Endothelial cell of umbilical vein (primary cell): ENCODE measurements around the gene ZNF644. TPM values are rescaled to one million over a fixed set of nuclear protein-coding genes. Genes with fewer than 3 reads are reported as not detected.

Experiments used
- BruUV-seq: library from RNA; stranded (reverse); fragments of 400-500 nt; replicated peaks from 2 replicates; lab custom pipeline; 2021; lab: Mats Ljungman, UMichigan
- CTCF ChIA-PET: fragments of 300-600, 350-600 bp; sonication (Branson Sonifier 250); formaldehyde crosslinking; loops from one replicate; lab custom pipeline; 2021; ENCODE audit warnings: antibody characterized with exemption, inconsistent platforms; lab: Charles Lee
- POLR2A ChIA-PET: fragments of 300-600, 350-600 bp; sonication (Branson Sonifier 250); formaldehyde crosslinking; loops from one replicate; lab custom pipeline; 2021; ENCODE audit warnings: antibody characterized with exemption, inconsistent platforms; lab: Charles Lee
- DNase-seq: peaks from one replicate; pipeline ENCODE4 v3.0.0-alpha.2; 2011; ENCODE audit warnings: low read depth, low spot score
- FAIRE-seq: peaks from 2 replicates; lab custom pipeline; 2011; peaks lifted over from hg19 to GRCh38; lab: Jason Lieb, UNC
- H2AFZ ChIP-seq: 2 replicates; pipeline ENCODE4 v1.6.0; 2012; ENCODE audit warnings: low read depth, low read length, control low read depth, inconsistent platforms
- H3K27ac ChIP-seq: 2 replicates; pipeline ENCODE4 v1.5.1; 2011; ENCODE audit warnings: low read depth, mild to moderate bottlenecking, control low read depth, low read length, moderate library complexity; ENCODE audit not compliant: insufficient read depth
- H3K27me3 ChIP-seq, 2 experiments: 2 replicates each; pipeline versions ENCODE4 v1.6.0 to v1.6.1; 2011; ENCODE audit warnings: low read length in 2 of 2, mixed read lengths in 1 of 2; ENCODE audit not compliant: control insufficient read depth in 2 of 2, insufficient read depth in 2 of 2
- H3K36me3 ChIP-seq, 2 experiments: 2 replicates in 1 of 2; 3 replicates in 1 of 2; pipeline ENCODE4 v1.5.1; 2011; ENCODE audit warnings: low read length in 2 of 2, mild to moderate bottlenecking in 1 of 2, moderate library complexity in 1 of 2; ENCODE audit not compliant: control insufficient read depth in 2 of 2, insufficient read depth in 2 of 2; ENCODE audit errors: extremely low read depth in 1 of 2
- H3K4me1 ChIP-seq: 3 replicates; pipeline ENCODE4 v1.5.1; 2011; ENCODE audit warnings: mild to moderate bottlenecking, low read length; ENCODE audit not compliant: control insufficient read depth, insufficient read depth; ENCODE audit errors: extremely low read depth
- H3K4me2 ChIP-seq: 2 replicates; pipeline ENCODE4 v1.6.1; 2011; ENCODE audit warnings: low read length, control low read depth, mixed read lengths; ENCODE audit not compliant: insufficient read depth
- H3K4me3 ChIP-seq, 3 experiments: fragments of 200-600 bp in 1 of 3; sonication (generic), shearing (Covaris generic) in 1 of 3; replicated peaks in 1 of 3; 2 replicates each; pipeline ENCODE4 v1.5.1; 2011 to 2016; ENCODE audit warnings: control low read depth in 3 of 3, low read length in 3 of 3, mild to moderate bottlenecking in 2 of 3, inconsistent platforms in 1 of 3, low read depth in 1 of 3, moderate library complexity in 1 of 3; ENCODE audit not compliant: insufficient read depth in 1 of 3
- H3K79me2 ChIP-seq: 2 replicates; pipeline ENCODE4 v1.6.0; 2012; ENCODE audit warnings: low read length, inconsistent platforms; ENCODE audit not compliant: control insufficient read depth, insufficient read depth
- H3K9ac ChIP-seq: replicated peaks from 2 replicates; pipeline ENCODE3; 2011; ENCODE audit warnings: low read length, control low read depth; ENCODE audit not compliant: insufficient read depth; ENCODE audit errors: extremely low read depth
- H3K9me1 ChIP-seq: replicated peaks from 3 replicates; pipeline ENCODE4 v1.6.0; 2011; ENCODE audit warnings: mild to moderate bottlenecking, low read length; ENCODE audit not compliant: control insufficient read depth, insufficient read depth; ENCODE audit errors: extremely low read depth
- H3K9me3 ChIP-seq: replicated peaks from 2 replicates; pipeline ENCODE4 v1.5.1; 2012; ENCODE audit warnings: low read length, inconsistent platforms; ENCODE audit not compliant: control insufficient read depth, insufficient read depth
- H4K20me1 ChIP-seq: replicated peaks from 2 replicates; pipeline ENCODE3; 2011; ENCODE audit warnings: mild to moderate bottlenecking, low read length; ENCODE audit not compliant: control insufficient read depth, insufficient read depth; ENCODE audit errors: extremely low read depth
- CTCF ChIP-seq, 2 donors: IDR thresholded peaks; 1 replicate in 1 of 2; 2 replicates in 1 of 2; pipeline ENCODE4 v1.5.1; 2011; ENCODE audit warnings: low read length in 2 of 2, mild to moderate bottlenecking in 2 of 2, moderate library complexity in 2 of 2, control low read depth in 1 of 2, inconsistent platforms in 1 of 2, low read depth in 1 of 2; ENCODE audit not compliant: insufficient read depth in 1 of 2; ENCODE audit errors: extremely low read depth in 1 of 2
- EZH2 ChIP-seq: IDR thresholded peaks from 2 replicates; pipeline ENCODE4 v1.6.1; 2012; ENCODE audit warnings: borderline replicate concordance, low read depth, mild to moderate bottlenecking, moderate library complexity, low read length, inconsistent platforms; ENCODE audit not compliant: severe bottlenecking
- FOS ChIP-seq: IDR thresholded peaks from 2 replicates; pipeline ENCODE4 v1.6.1; 2011; ENCODE audit warnings: mild to moderate bottlenecking, low read length, moderate library complexity, borderline replicate concordance; ENCODE audit not compliant: insufficient read depth
- GATA2 ChIP-seq: IDR thresholded peaks from 2 replicates; pipeline ENCODE4 v1.7.0; 2011; ENCODE audit warnings: low read depth, mild to moderate bottlenecking, moderate library complexity, mixed read lengths, low read length; ENCODE audit not compliant: insufficient read length, insufficient read depth
- JUN ChIP-seq: IDR thresholded peaks from 2 replicates; pipeline ENCODE4 v1.6.1; 2011; ENCODE audit warnings: borderline replicate concordance, low read depth; ENCODE audit not compliant: insufficient read length, insufficient read depth
- MAX ChIP-seq: IDR thresholded peaks from 2 replicates; pipeline ENCODE4 v1.6.1; 2011; ENCODE audit not compliant: insufficient read depth, insufficient read length
- MYC ChIP-seq: IDR thresholded peaks from one replicate; pipeline ENCODE4 v1.6.1; 2011; ENCODE audit warnings: mild to moderate bottlenecking, low read depth, low read length
- POLR2A ChIP-seq: IDR thresholded peaks from 2 replicates; pipeline ENCODE4 v1.6.1; 2012; ENCODE audit warnings: low read depth, mild to moderate bottlenecking, control low read depth, low read length
- POLR2AphosphoS5 ChIP-seq: IDR thresholded peaks from 2 replicates; pipeline ENCODE4 v1.6.1; 2012; ENCODE audit warnings: low read depth, mild to moderate bottlenecking, control low read depth, low read length, moderate library complexity; ENCODE audit not compliant: insufficient read depth
- dilution Hi-C: fragments of 300-500 bp; cut with MboI; formaldehyde crosslinking; loops from one replicate; pipeline ENCODE4 v1.15.0; 2019; ENCODE audit warnings: low sequenced_read_pairs; ENCODE audit not compliant: extremely low pct_ligation_motif_present
- intact Hi-C: fragments of 100-400 bp; cut with micrococcal nuclease; formaldehyde crosslinking; loops from one replicate; pipeline ENCODE4 v1.10.0; 2022
- polyA plus RNA-seq, 4 experiments: library from polyadenylated mRNA; depleted of rRNA in 3 of 4; stranded (reverse) in 3 of 4; unstranded in 1 of 4; fragments of >200 nt; gene quantifications; 2 replicates each; pipeline versions ENCODE4 v1.2.1 to v1.2.3, GENCODE V29; 2011 to 2012; ENCODE audit warnings: missing spikeins in 1 of 4
- total RNA-seq: library from RNA; stranded (reverse); gene quantifications from 2 replicates; pipeline ENCODE4 v1.2.3, GENCODE V29; 2021

ZNF644 gene
- total and polyA plus RNA-seq, 2 donors (not counting 3 experiments of a cell fraction or from before 2014, with no cell fraction given): 7.2 to 47.0 TPM

- no TSS peak for BruUV-seq
- POLR2A ChIA-PET: no interaction called here
- H2AFZ ChIP-seq: no peak overlapping the region
- H3K4me2 ChIP-seq: no peak overlapping the region
- no peak for TF ChIP-seq EZH2
- no peak for TF ChIP-seq FOS
- no peak for TF ChIP-seq MAX
- no peak for TF ChIP-seq POLR2AphosphoS5
- intact Hi-C loops: no loop called here
- no peaks in the 10 kb centered on the region for H3K36me3 ChIP-seq
- no peaks in the 10 kb centered on the region for H3K9me1 ChIP-seq
- H3K27ac ChIP-seq: no peak overlapping the region
- CTCF ChIA-PET: interaction anchor here (1.1 to 1.2 kb wide), 2 partner anchors 8 to 10 kb away, joined by 3 read pairs; no protein-coding TSS in a partner anchor
- no peak overlapping the region for H3K4me3 ChIP-seq
- dilution Hi-C loops: no loop called here
- DNase-seq (no peak), FAIRE-seq (no peak)
- H4K20me1 ChIP-seq: no peaks in the 10 kb centered on the region
- peaks cover 0 to 2% of the 10 kb centered on the region in 2 experiments for H3K27me3 ChIP-seq
- H3K79me2 ChIP-seq: no peaks in the 10 kb centered on the region
- H3K9ac ChIP-seq: no peak overlapping the region
- no peaks in the 10 kb centered on the region for H3K4me1 ChIP-seq
- H3K9me3 ChIP-seq: no peaks in the 10 kb centered on the region
Observed at GRCh38 chr1:91066538-91066937, 44.7 kb upstream of the ZNF644 start.

- CTCF ChIA-PET: no interaction called here
- Histone ChIP-seq H3K79me2 (no peaks in the 10 kb centered on the region), H3K27ac (no peak overlapping the region), H3K4me3 (no peak overlapping the region), H3K36me3 (no peaks in the 10 kb centered on the region), H2AFZ (no peak overlapping the region), H3K4me2 (no peak overlapping the region), H3K4me1 (no peaks in the 10 kb centered on the region), H3K9ac (no peak overlapping the region), H3K9me1 (no peaks in the 10 kb centered on the region), H4K20me1 (no peaks in the 10 kb centered on the region), H3K9me3 (no peaks in the 10 kb centered on the region), H3K27me3 (peaks cover 0 to 2% of the 10 kb centered on the region in 2 experiments)
- intact Hi-C loops (no loop called here), dilution Hi-C loops (no loop called here)
- no TSS peak for BruUV-seq
- no peak for DNase-seq
- POLR2A ChIA-PET: no interaction called here
- no peak for FAIRE-seq
- TF ChIP-seq EZH2 (no peak), MAX (no peak), JUN (no peak), POLR2AphosphoS5 (no peak), GATA2 (no peak), FOS (no peak), POLR2A (no peak), CTCF (IDR thresholded peaks at IDR 0.05; ENCODE audit: extremely low read depth in 1 of 2, insufficient read depth in 1 of 2, low read depth in 1 of 2, low read length in 2 of 2) (no peak), MYC (no peak)
Observed at GRCh38 chr1:91065337-91065736, 43.5 kb upstream of the ZNF644 start.
